ENCODE measurements around the gene PSMG3.

The PSMG3 gene

GRCh38 chr7:1542841-1543747 is 26.7 kb downstream of the PSMG3 start:
- no peak for DNase-seq

- no peak for DNase-seq
These were observed 27.5 kb downstream of the PSMG3 start for GRCh38 chr7:1542329-1542728.

- no peak for DNase-seq
These were observed 28.2 kb downstream of the PSMG3 start for GRCh38 chr7:1541431-1542162.

GRCh38 chr7:1540776-1541271 is 29.0 kb downstream of the PSMG3 start:
- no peak for DNase-seq

- no peak for DNase-seq
These were observed 29.7 kb downstream of the PSMG3 start for GRCh38 chr7:1539882-1540775.

GRCh38 chr7:1539181-1539881 is 30.5 kb downstream of the PSMG3 start:
- DNase-seq, result no peak

- no peak for DNase-seq
These were observed 31.2 kb downstream of the PSMG3 start for GRCh38 chr7:1538544-1539180.

- DNase-seq, result no peak
These were observed 32.1 kb downstream of the PSMG3 start for GRCh38 chr7:1537535-1538412.

GRCh38 chr7:1536743-1537534 is 32.9 kb downstream of the PSMG3 start:
- no peak for DNase-seq

GRCh38 chr7:1536455-1536742 is 33.4 kb downstream of the PSMG3 start:
- no peak for DNase-seq

GRCh38 chr7:1535701-1536454 is 34.0 kb downstream of the PSMG3 start:
- DNase-seq, result no peak

GRCh38 chr7:1535100-1535458 is 34.8 kb downstream of the PSMG3 start:
- no peak for DNase-seq

GRCh38 chr7:1534330-1535099 is 35.3 kb downstream of the PSMG3 start:
- DNase-seq, result no peak

GRCh38 chr7:1533547-1534329 is 36.1 kb downstream of the PSMG3 start:
- no peak for DNase-seq

- DNase-seq, result no peak
These were observed 36.6 kb downstream of the PSMG3 start for GRCh38 chr7:1533255-1533546.

GRCh38 chr7:1532456-1533254 is 37.2 kb downstream of the PSMG3 start:
- DNase-seq, result no peak

GRCh38 chr7:1531979-1532455 is 37.8 kb downstream of the PSMG3 start:
- DNase-seq, result no peak
